GM21786 (cell line): Measurements from ENCODE around the gene PELO.
A peak's percentile ranks its signal among the peaks of the same experiment; 100 is the strongest.
"Not testable (repeated sequence)": the region's sequence is repeated elsewhere in the genome, so short reads cannot be mapped to it uniquely, and the experiment has no call there.

Source experiments
- ATAC-seq: cut with Tn5 transposase; IDR thresholded peaks from one replicate; pipeline ENCODE4 v1.9.1; 2021; ENCODE audit not compliant: unreplicated experiment

PELO gene

GRCh38 chr5:52800394-52801213, 12.9 kb downstream of the PELO start:
- ATAC-seq: peak; percentile 35

GRCh38 chr5:52801329-52801728, 13.6 kb downstream of the PELO start:
- ATAC-seq: no peak

GRCh38 chr5:52802272-52802973, 14.7 kb downstream of the PELO start:
- ATAC-seq: no peak

GRCh38 chr5:52802974-52803336, 15.2 kb downstream of the PELO start:
- no peak for ATAC-seq

- no peak for ATAC-seq
These were observed 16.7 kb downstream of the PELO start for GRCh38 chr5:52804387-52804791.

- ATAC-seq: no peak
These were observed 17.3 kb downstream of the PELO start for GRCh38 chr5:52804981-52805380.

GRCh38 chr5:52805615-52806014, 17.9 kb downstream of the PELO start:
- no peak for ATAC-seq

- no peak for ATAC-seq
These were observed 19.3 kb downstream of the PELO start for GRCh38 chr5:52807037-52807436.

- ATAC-seq: no peak
These were observed 20.0 kb downstream of the PELO start for GRCh38 chr5:52807723-52808122.

GRCh38 chr5:52808316-52808901, 20.7 kb downstream of the PELO start:
- ATAC-seq: no peak

- no peak for ATAC-seq
These were observed 22.2 kb downstream of the PELO start for GRCh38 chr5:52809884-52810283.

- no peak for ATAC-seq
These were observed 22.7 kb downstream of the PELO start for GRCh38 chr5:52810426-52810825.

GRCh38 chr5:52811067-52811749, 23.5 kb downstream of the PELO start:
- ATAC-seq: no peak

- ATAC-seq: no peak
These were observed 26.8 kb downstream of the PELO start for GRCh38 chr5:52814352-52815148.

GRCh38 chr5:52817818-52818217, 30.1 kb downstream of the PELO start:
- no peak for ATAC-seq

- no peak for ATAC-seq
These were observed 30.6 kb downstream of the PELO start for GRCh38 chr5:52818360-52818759.

- not testable (repeated sequence) for ATAC-seq
These were observed 31.1 kb downstream of the PELO start for GRCh38 chr5:52818807-52819206.

GRCh38 chr5:52821901-52822300, 34.2 kb downstream of the PELO start:
- no peak for ATAC-seq

- no peak for ATAC-seq
These were observed 34.7 kb downstream of the PELO start for GRCh38 chr5:52822437-52822836.

GRCh38 chr5:52824827-52825226, 37.1 kb downstream of the PELO start:
- no peak for ATAC-seq

GRCh38 chr5:52825826-52826225, 38.1 kb downstream of the PELO start:
- peak; percentile 95 for ATAC-seq
